ENCODE measurements around the gene OR56A5. TPM values are rescaled to one million over a fixed set of nuclear protein-coding genes. Genes with fewer than 3 reads are reported as not detected.

OR56A5 gene
- total RNA-seq, 1 donor from 2014 or later = 5.5 TPM

DNA sequence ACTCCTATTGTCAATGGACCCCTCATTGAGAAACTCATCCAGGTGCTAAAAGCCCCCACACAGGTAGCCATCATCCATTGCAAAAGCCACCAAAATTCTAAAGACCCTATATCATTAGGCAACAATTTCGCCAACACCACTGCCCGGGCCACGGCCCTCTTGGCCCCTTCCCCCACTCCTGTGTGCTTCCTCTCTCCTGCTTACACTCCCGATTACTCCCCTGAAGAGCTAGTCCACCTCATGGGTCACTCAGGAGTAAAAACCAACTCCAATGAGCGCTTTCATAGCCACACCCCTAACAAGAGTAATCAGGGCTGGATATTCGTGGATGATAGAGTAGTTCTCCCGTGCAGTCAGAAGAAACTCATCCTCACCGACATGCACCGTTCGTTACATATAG is 35.2 kb downstream of the OR56A5 start:
- no peak for DNase-seq (ENCODE audit: low spot score)

DNA sequence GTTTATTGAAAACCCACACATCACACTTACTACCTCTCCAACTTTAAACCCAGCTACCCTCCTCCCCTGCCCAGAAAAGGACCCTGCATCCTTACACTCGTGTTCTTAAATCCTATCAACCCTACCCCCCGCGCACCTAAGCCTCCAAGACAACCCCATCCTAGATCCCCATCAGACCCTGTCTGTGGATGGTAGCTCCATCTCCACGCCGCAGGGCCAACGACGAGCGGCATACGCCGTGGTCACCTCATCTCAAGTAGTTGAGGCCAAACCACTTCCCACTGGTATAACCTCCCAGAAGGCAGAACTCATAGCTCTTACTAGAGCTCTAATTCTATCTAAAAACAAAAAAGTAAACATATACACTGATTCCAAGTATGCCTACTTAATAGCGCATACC is 35.6 kb downstream of the OR56A5 start:
- no peak for DNase-seq (ENCODE audit: low spot score)

GRCh38 chr11:5931061-5931460 is 37.2 kb downstream of the OR56A5 start:
- no peak for DNase-seq (ENCODE audit: low spot score)

GRCh38 chr11:5930614-5931013 is 37.7 kb downstream of the OR56A5 start:
- no peak for DNase-seq (ENCODE audit: low spot score)

GRCh38 chr11:5929571-5930368 is 38.5 kb downstream of the OR56A5 start:
- no peak for DNase-seq (ENCODE audit: low spot score)

GRCh38 chr11:5928811-5929210 is 39.5 kb downstream of the OR56A5 start:
- DNase-seq (ENCODE audit: low spot score) = no peak

DNA sequence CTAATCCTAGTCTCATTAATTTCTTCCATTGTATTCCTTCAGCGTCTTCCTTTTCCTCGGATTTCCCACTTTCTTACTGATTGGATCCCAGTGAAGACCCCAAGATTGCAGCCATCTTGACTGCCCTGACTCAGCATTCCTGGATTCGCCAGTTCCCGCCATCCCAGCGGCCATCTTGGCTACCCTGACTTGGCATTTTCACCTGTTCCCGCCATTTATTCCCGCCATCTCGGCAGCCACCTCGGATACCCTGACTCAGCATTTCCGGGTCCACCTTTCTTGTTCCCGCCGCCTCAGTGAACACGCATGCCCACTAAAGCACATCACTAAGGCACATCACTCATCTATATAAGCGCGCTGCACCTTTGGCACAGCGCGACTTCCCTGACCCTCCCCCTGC is 40.0 kb downstream of the OR56A5 start:
- DNase-seq (ENCODE audit: low spot score) = no peak

- no peak for DNase-seq (ENCODE audit: low spot score)
Measured at GRCh38 chr11:5923794-5924193, 44.5 kb downstream of the OR56A5 start.

DNA sequence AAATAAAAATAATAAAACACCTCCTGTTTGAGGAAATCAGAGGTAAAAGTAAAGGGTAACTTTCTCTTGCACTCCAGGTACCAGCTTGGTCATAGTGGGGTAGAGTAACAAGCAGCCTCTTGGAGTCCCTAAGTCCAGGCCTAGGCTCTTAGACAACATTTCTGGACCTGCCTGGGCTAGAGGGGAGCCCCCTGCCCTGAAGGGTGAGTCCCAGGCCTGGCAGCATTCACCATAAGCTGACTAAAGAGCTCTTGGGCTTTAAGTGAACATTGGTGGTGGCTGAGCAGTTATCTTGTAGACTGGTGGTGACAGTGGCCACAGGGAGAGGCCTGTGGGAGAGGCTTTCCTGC is 44.9 kb downstream of the OR56A5 start:
- no peak for DNase-seq (ENCODE audit: low spot score)

DNA sequence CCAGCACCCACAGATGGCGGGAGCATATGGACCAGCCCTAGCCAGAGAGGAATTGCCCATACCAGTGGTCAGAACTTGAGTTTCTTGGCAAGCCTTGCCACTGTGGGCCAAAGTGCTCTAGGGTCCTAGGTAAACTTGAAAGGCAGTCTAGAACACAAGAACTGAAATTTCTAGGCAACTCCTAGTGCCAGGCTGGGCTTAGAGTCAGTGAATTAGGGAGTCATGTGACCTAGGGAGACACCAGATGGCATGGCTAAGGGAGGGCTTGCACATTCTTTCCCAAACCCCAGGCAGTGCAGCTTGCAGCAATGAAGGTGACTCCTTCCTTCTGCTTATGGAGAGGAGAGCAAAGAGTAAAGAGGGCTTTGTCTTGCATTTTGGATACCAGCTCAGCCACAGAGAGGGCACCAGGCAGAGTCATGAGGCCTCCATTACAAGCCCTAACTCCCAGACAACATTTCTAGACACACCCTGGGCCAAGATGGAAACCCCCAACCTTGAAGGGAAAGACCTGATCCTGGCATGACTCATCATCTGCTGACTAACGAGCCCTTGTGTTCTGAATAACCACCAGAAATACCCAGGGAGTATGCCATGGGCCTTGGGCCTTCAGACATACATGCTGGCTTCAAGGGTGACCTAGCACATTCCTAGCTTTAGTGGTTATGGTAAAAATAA is 45.4 kb downstream of the OR56A5 start:
- DNase-seq (ENCODE audit: low spot score) = no peak

Other genes starting within 250 kb of the OR56A5 start
- not detected for gene OR56B1, start 232.0 kb downstream of the OR56A5 start, total RNA-seq (ENCODE audit: insufficient read depth, low replicate concordance)
- gene OR52N4, start 214.3 kb downstream of the OR56A5 start, total RNA-seq (ENCODE audit: insufficient read depth, low replicate concordance) = 1.9 TPM
- 0.72 TPM for gene OR52N5, start 185.1 kb downstream of the OR56A5 start, total RNA-seq (ENCODE audit: insufficient read depth, low replicate concordance)
- gene OR52N1, start 177.2 kb downstream of the OR56A5 start, total RNA-seq (ENCODE audit: insufficient read depth, low replicate concordance) = 0.96 TPM
- not detected for gene OR52N2, start 159.6 kb downstream of the OR56A5 start, total RNA-seq (ENCODE audit: insufficient read depth, low replicate concordance)
- gene OR52E6, start 126.6 kb downstream of the OR56A5 start, total RNA-seq (ENCODE audit: insufficient read depth, low replicate concordance) = not detected
- 1.9 TPM for gene OR52E8, start 110.8 kb downstream of the OR56A5 start, total RNA-seq (ENCODE audit: insufficient read depth, low replicate concordance)
- 4.6 TPM for gene OR52E4, start 87.9 kb downstream of the OR56A5 start, total RNA-seq (ENCODE audit: insufficient read depth, low replicate concordance)
- 0.96 TPM for gene OR52E5, start 75.3 kb downstream of the OR56A5 start, total RNA-seq (ENCODE audit: insufficient read depth, low replicate concordance)
- gene OR56A3, start 26.2 kb downstream of the OR56A5 start, total RNA-seq (ENCODE audit: insufficient read depth, low replicate concordance) = 2.6 TPM
- 3.4 TPM for gene OR52L1, start 18.5 kb upstream of the OR56A5 start, total RNA-seq (ENCODE audit: insufficient read depth, low replicate concordance)
- gene OR56A4, start 38.5 kb upstream of the OR56A5 start, total RNA-seq (ENCODE audit: insufficient read depth, low replicate concordance) = 2.4 TPM
- 2.2 TPM for gene OR56A1, start 62.3 kb upstream of the OR56A5 start, total RNA-seq (ENCODE audit: insufficient read depth, low replicate concordance)
- gene OR56B4, start 139.2 kb upstream of the OR56A5 start, total RNA-seq (ENCODE audit: insufficient read depth, low replicate concordance) = 1.7 TPM
- not detected for gene OR52B2, start 201.8 kb upstream of the OR56A5 start, total RNA-seq (ENCODE audit: insufficient read depth, low replicate concordance)
- not detected for gene OR52W1, start 230.7 kb upstream of the OR56A5 start, total RNA-seq (ENCODE audit: insufficient read depth, low replicate concordance)
- not detected for gene C11orf42, start 237.1 kb upstream of the OR56A5 start, total RNA-seq (ENCODE audit: insufficient read depth, low replicate concordance)